ENCODE measurements around the gene LRMDA.
"Not testable (repeated sequence)": the region's sequence is repeated elsewhere in the genome, so short reads cannot be mapped to it uniquely, and the experiment has no call there.

LRMDA gene

DNA sequence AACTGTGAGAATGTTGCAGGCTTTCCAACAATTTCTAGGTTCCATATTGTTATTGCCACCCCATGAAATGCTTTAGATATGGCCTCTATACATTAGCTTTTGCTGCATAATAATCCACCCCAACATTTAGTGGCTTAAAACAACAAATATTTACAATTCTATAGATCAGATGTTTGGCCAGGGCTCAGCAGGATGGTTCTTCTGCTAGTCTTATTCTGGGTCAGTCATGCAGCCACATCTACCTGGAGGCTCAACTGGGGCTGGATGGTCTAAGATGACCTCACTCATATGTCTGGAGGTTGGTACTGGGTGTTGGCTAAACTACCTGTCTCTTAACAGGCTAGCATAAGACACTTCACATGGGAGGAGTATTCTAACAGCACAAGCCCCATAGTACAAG is 607.3 kb downstream of the LRMDA start:
- DNase-seq = no peak

DNA sequence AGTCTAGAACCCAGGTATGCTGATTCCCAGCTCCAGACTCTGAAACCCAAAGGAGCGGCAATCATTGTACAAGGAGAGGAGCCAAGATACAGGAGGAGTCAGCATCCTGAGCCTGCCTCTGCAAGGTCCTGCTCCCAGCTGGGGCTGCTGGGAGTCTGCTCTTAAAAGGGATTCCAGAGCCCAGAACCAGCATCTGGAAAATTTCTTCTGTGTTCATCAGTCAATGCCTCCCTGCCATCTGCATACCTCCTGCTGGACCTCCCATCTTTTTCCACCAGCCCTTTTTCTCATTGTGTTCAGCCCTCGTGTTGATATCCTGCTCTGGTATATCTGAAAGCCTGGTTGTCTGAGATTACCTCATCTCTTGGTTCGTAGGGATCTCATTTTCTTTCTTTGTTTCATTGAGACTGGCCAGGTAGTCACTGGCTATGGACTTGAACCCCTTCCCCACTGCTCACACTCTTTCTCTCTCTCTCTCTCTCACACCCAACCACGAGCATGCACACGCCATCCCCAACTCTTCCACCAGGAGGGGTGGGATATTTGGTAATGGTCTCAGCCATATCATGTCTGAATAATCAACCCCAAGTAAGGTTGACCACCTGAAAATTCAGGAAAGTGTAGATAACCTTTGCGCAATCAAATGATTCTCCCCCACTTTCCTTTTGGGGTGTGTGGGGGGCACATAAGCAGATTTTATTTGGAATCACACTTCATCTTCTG is 608.8 kb downstream of the LRMDA start:
- DNase-seq = no peak

GRCh38 chr10:76040830-76041220 is 609.4 kb downstream of the LRMDA start:
- DNase-seq = no peak

GRCh38 chr10:76041551-76041950 is 610.1 kb downstream of the LRMDA start:
- no peak for DNase-seq

- no peak for DNase-seq
Measured at GRCh38 chr10:76043261-76043660, 611.8 kb downstream of the LRMDA start.

- no peak for DNase-seq
Measured at GRCh38 chr10:76044751-76045150, 613.3 kb downstream of the LRMDA start.

GRCh38 chr10:76045174-76045573 is 613.8 kb downstream of the LRMDA start:
- DNase-seq = no peak

DNA sequence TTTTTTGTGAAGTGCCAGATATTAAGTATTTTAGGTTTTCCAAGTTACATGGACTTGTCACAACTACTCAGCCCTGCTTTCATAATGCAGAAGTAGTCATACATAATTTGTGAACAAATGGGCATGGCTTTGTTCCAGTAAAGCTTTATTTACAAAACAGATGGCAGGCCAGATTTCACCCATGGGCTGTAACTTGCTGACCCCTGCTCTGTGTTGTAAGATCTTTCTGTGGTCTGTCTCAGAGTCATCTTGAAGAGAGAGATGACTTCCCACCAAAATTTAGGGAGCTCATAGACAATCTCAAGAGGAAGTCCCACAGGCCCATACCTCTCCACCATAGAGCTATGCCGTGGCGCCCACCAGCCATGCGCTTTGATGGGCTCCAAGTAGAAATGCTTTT is 616.1 kb downstream of the LRMDA start:
- DNase-seq = no peak

GRCh38 chr10:76049581-76050290 is 618.3 kb downstream of the LRMDA start:
- peak; percentile 4 to 17 for DNase-seq

DNA sequence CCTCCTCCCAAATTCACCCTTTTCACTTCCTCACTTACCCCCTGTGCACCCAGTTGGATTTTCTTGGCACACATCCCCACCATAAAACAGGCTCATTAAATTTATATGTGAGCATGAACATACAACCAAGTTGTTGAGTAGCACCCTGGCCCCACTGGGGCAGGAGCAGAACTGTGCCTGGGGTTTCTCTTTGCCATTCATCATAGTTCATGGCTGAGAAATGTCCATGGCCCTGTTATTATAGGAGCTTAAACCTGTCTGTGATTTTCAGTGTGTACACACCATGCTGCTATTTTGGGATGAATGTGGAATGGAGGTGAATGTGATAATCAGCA is 618.8 kb downstream of the LRMDA start:
- no peak for DNase-seq

DNA sequence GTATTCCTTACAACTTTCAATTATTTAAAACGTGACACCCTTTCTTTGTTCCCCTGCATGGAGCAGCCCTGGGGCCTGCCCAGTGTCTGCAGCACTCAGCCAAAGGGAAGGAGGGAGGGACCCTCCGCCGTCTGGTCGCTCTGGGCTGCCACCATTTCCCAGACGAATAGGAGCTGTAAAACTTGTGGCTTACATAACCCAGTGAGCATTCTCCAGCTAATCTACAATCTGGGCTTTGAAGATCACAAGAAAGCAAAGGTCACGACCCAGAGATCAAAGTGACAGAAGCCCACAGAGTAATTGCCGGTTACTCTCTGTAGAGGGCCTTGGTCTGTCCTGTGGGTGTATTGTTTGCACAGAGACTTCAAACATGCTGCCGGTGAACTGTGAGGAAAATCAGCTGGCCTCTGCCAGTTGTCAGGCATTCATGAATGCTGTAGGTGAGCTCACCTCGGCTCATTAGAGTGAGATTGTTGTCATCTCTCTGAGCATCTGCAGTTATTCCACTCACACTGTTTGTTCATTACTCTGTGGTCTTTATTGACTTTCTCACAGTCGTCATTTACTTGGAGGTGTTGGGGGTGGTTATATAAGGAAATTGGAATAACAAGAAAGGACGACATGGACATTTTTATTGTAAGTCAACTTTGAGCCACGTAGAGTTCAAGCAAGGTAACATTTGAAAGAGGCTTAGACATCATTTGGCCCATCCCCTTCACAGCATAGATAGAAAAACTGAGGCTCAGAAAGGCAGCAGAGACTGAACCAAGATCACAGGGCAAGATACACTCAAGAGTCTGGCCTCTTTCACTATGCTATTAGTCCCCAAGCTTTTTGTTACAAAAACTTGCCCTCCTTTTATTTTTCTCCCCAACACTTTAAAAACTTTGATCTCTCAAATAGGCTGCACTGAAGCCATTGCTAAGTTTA is 619.8 kb downstream of the LRMDA start:
- DNase-seq = no peak

DNA sequence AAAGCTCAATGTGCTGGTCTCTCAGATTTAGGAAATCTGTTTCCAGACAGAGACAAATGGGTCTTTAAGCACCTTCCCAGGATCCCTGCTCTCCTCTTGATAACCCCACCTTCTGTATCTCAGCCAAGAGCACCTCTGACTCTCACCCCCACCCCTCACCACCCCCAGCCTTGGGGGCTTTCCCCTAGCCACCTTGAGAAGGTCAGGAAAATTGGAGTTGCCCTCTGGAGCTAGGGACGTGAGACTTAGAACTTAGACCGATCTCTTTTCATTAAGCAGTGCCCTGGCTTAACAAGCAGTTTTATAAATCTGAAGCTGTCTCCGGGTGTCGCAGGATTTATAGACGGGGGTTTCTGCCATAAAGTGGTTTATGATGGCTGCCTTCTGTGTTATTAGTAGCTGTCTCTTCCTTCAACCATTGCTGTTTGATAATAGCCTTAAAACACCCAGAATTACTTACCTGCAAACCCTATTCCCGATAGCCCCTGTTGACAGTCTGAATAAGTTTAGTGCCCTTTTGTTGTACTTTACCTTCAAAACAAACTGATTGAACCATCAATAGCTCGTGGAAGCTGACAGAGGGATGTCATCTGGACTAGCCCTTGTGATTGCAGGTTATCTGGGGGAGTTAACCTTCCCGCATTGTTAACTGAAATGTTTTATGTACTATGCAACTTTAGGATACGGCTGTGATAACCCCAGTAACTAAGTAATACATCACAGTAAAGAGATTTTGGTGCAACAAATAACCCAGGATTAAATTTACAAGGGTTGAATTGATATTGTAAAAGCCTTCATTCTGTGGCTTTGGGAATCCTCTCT is 621.5 kb downstream of the LRMDA start:
- no peak for DNase-seq

DNA sequence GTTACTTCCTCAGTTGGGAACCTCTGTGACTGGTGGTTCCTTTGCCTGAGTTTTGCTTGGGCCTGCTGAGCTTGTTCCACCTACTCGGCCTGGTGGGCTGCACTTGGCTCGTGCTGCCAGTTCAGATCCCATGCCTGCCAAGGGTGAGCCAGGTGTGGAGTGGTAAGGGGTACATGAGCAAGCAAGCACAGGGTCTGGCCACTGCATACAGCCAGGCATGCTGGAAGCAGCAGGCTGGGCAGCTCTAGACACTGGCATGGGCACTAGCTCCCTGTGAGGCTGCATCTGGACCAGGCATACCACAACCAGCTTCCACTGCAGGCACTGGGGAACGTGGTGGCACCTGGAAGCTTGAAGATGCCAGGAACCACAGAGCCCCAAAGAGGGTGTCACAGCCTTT is 624.0 kb downstream of the LRMDA start:
- no peak for DNase-seq

- no peak for DNase-seq
Measured at GRCh38 chr10:76055963-76056362, 624.5 kb downstream of the LRMDA start.

DNA sequence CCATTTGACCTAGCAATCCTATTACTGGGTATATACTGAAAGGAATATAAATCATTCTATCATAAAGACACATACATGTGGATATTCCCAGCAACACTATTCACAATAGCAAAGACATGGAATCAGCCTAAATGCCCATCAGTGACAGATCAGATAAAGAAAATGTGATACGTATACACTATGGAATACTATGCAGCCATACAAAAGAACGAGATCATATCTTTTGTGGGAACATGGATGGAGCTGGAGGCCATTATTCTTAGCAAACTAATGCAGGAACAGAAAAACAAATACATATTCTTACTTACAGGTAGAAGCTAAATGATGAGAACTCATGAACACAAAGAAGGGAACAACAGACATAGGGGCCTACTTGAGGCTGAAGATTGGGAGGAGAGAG is 629.6 kb downstream of the LRMDA start:
- DNase-seq = not testable (repeated sequence)

DNA sequence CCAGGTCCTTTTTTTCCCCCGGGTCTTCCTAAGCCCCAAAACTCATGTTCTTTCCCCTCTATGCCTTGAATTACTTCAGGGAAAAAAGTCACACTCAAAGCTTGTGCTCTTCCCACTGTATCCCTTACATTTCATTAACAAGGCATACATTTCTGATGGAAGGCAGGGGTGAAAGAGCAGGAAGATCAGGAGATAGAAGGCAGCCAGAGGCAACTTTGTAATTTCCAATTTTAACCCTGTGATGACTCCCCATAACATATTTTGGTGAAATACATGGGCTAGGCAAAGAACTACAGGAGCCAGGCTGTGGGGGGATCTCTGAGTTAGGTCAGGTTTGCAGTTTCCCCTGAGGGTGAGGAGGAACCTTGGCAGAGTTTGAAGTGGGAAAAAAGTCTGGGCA is 635.0 kb downstream of the LRMDA start:
- DNase-seq = no peak

DNA sequence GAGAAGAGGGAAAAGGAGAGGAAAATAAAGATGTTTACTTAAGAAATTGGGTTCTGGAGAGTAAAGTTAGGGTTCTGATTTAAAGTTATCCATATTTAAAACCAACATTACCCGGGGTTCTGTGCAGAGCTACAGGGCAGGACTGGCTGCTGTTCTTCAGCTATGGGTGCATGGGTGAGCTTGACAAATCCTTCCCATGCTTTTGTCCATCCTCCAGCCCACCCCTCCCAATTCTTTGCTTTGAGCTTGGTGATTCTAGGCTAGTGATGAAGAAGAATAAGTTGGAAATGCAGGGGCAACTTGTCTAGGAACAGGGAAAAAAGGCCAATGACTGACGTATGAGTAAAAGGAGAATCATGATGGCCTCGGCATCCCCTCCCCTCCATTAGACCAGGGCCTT is 636.0 kb downstream of the LRMDA start:
- no peak for DNase-seq

DNA sequence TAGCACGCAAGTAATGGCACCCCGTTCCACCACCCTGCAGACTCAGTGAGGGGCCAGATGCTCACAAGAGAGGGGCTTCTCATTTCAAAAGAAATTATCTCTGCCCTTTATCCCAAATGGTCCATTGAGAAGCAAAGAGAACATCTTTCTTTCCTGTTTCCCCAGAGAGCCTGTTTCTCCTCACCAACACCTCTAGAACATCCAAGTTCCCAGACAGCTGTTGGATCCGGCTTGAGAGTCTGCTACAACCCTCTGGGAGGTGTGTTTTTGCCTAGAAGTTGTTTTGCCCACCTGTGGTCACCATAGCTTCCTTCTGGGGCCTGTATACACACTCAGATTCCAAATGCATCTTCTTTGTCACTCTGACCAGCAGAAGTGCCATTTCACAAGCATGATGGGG is 637.4 kb downstream of the LRMDA start:
- DNase-seq = no peak

DNA sequence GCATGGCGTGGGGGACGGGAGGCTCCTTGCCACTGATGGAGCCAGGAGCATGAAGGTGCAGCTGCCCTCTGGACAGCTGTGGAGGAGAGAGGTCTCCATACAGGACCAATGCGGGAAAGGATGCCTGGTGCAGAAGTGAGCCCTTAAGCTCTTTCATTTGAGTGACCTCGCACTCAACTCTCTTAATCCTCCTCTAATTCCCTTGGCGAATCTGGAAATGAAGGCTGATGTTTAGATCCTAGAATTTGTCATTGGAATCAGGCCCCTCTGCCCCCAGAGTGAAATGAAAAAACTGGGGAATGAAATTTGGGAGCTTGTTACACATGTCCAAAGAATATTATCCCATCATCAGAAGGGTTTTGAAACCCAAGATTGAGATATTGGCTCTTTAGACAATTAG is 639.5 kb downstream of the LRMDA start:
- no peak for DNase-seq

DNA sequence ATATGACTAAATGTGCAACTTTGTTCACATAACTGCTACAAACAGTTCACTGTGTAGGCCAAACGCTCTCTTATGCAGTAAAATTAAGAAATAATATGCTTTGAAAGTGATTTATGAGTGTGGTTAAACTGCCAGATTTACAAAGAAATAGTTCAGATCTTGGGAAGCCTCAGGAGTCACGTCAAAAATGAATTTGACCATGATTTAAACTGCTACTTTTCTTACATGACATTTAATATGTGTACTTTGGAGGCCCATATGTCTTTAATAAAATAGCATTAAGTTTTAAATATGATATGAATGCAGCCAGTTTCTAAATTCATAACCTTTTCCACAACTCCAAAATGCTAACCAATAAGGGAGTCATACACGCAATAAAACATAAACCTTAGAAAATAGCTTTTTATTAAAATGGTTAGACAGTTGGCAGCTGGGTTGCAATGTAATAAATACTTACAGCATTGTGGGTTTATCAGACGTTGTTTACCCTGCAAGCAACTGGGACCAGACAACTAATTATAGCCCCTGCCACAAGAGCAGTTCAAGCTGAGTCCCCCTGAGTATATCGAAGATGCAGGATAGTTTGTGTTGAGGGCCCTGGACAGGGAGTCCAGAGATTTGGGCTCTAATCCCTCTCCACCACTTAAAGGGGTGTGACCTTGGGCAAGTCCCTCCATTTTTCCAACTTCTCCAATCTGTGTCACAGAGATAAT is 640.4 kb downstream of the LRMDA start:
- DNase-seq = no peak

DNA sequence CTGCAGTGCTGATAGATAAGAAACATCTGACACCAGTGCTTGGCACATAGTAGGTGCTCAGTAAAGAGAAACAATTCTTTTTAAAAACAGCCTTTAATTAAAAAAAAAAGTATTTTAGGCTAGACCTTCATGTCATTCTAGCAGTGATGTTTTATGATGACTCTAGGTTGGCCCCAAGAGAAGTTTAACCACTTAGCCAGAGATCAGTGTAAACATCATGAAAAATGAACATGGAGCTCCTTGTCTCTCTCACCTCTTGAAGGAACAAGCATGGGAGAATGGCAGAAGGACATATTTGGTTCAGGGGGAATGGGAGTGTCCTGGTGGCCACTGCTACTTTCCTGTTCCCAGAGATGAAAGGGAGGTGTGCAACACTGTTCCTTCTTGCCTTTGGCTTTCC is 641.0 kb downstream of the LRMDA start:
- DNase-seq = no peak

GRCh38 chr10:76073524-76073923 is 642.1 kb downstream of the LRMDA start:
- no peak for DNase-seq

Data from CD4-positive, alpha-beta T cell treated with Interleukin-1 beta for 1 hour (primary cell).